GM18868 (cell line): ENCODE results near the gene DNAJC5.

ENCODE experiments used
- ATAC-seq: cut with Tn5 transposase; IDR thresholded peaks from one replicate; pipeline ENCODE4 v1.9.1; 2021; ENCODE audit warnings: mild to moderate bottlenecking, moderate library complexity; ENCODE audit not compliant: unreplicated experiment

The DNAJC5 gene

GRCh38 chr20:63978319-63979228, 83.6 kb downstream of the DNAJC5 start:
- peak; percentile 42 for ATAC-seq

GRCh38 chr20:63979229-63979556, 84.3 kb downstream of the DNAJC5 start:
- no peak for ATAC-seq

GRCh38 chr20:63979557-63980316, 84.8 kb downstream of the DNAJC5 start, which contains the start of gene SAMD10:
SAMD10 (minus strand) TSS chr20:63979642; CDS start chr20:63979467, 175 bp downstream.
- peak; percentile 52 for ATAC-seq

- ATAC-seq, result peak; percentile 13
Measured at GRCh38 chr20:63980317-63980805, 85.4 kb downstream of the DNAJC5 start.

GRCh38 chr20:63980806-63981728, 86.1 kb downstream of the DNAJC5 start, which contains the start of gene PRPF6:
PRPF6 (plus strand) TSS chr20:63981132; CDS start chr20:63981246, 114 bp downstream.
- ATAC-seq, result peak; percentile 45

GRCh38 chr20:63982937-63983336, 88.0 kb downstream of the DNAJC5 start:
- no peak for ATAC-seq
